HepG2 (cell line): Measurements from ENCODE around the gene VAMP2. TPM values are rescaled to one million over a fixed set of nuclear protein-coding genes. Genes with fewer than 3 reads are reported as not detected.

Experiments used
- ASH2L ChIP-seq: fragments of 300-600, 200-600 bp; sonication (generic); IDR thresholded peaks from 2 replicates; pipeline ENCODE4 v1.7.0; 2017; ENCODE audit warnings: low read depth, mild to moderate bottlenecking, moderate library complexity, mixed read lengths, low read length; ENCODE audit not compliant: insufficient read length
- HMGXB4 ChIP-seq, 2 experiments: sonication (generic) in 1 of 2; formaldehyde crosslinking in 1 of 2; IDR thresholded peaks; 2 replicates each; pipeline versions ENCODE4 v1.4.0 to v1.6.1; 2018 to 2020; ENCODE audit warnings: missing genetic modification reagents in 2 of 2, borderline replicate concordance in 1 of 2, low read depth in 1 of 2, mild to moderate bottlenecking in 1 of 2, missing biosample characterization in 1 of 2
- MBD4 ChIP-seq: IDR thresholded peaks from 2 replicates; pipeline ENCODE4 v1.6.1; 2012; ENCODE audit warnings: low read length, inconsistent platforms, borderline replicate concordance
- RBM22 ChIP-seq: fragments of 200-400 bp; formaldehyde crosslinking; optimal IDR thresholded peaks from 2 replicates; pipeline ENCODE3; 2017; ENCODE audit warnings: mild to moderate bottlenecking, low read length, moderate library complexity
- SOX13 ChIP-seq, 3 experiments: fragments of 450-650 bp in 1 of 3; sonication (generic) in 1 of 3; formaldehyde crosslinking in 1 of 3; IDR thresholded peaks in 2 of 3; conservative IDR thresholded peaks in 1 of 3; 2 replicates each; pipeline versions ENCODE4 v1.5.0 to v1.6.1; 2016 to 2020; ENCODE audit warnings: antibody characterized with exemption in 1 of 3, mild to moderate bottlenecking in 1 of 3, missing compliant biosample characterization in 1 of 3, missing genetic modification reagents in 1 of 3, moderate library complexity in 1 of 3
- TRAFD1 ChIP-seq: sonication (generic); formaldehyde crosslinking; IDR thresholded peaks from 2 replicates; pipeline ENCODE4 v1.5.1; 2020; ENCODE audit warnings: missing genetic modification reagents, mild to moderate bottlenecking, borderline replicate concordance
- YEATS4 ChIP-seq: sonication (generic); formaldehyde crosslinking; IDR thresholded peaks from 2 replicates; pipeline ENCODE4 v1.4.0; 2020; ENCODE audit warnings: missing genetic modification reagents, borderline replicate concordance
- ZNF280B ChIP-seq: sonication (generic); formaldehyde crosslinking; IDR thresholded peaks from 2 replicates; pipeline ENCODE4 v1.5.0; 2020; ENCODE audit warnings: missing genetic modification reagents, mild to moderate bottlenecking, borderline replicate concordance
- ZNF317 ChIP-seq: sonication (generic); formaldehyde crosslinking; IDR thresholded peaks from 2 replicates; pipeline ENCODE4 v1.5.0; 2020; ENCODE audit warnings: mild to moderate bottlenecking, missing genetic modification reagents
- ZNF577 ChIP-seq: sonication (generic); formaldehyde crosslinking; IDR thresholded peaks from 2 replicates; pipeline ENCODE4 v1.4.0; 2020; ENCODE audit warnings: mild to moderate bottlenecking, low read depth, missing genetic modification reagents, borderline replicate concordance
- ZNF746 ChIP-seq: sonication (generic); formaldehyde crosslinking; IDR thresholded peaks from 2 replicates; pipeline ENCODE4 v1.8.0; 2022; ENCODE audit warnings: mild to moderate bottlenecking, missing genetic modification reagents
- ZNF749 ChIP-seq: sonication (generic); formaldehyde crosslinking; IDR thresholded peaks from 2 replicates; pipeline ENCODE4 v1.8.0; 2022; ENCODE audit warnings: mild to moderate bottlenecking, missing genetic modification reagents, moderate library complexity, borderline replicate concordance
- polyA plus RNA-seq, 8 experiments: library from polyadenylated mRNA; depleted of rRNA in 3 of 8; stranded (reverse) in 7 of 8; unstranded in 1 of 8; fragments of >200 nt; fragmentation: Illumina TruSeq in 4 of 8; extraction: Trizol in 4 of 8; gene quantifications; 2 replicates each; pipeline versions ENCODE4 v1.2.1 to v1.2.3, GENCODE V29; 2011 to 2016; ENCODE audit warnings: low read depth in 4 of 8, missing spikeins in 1 of 8, mixed read lengths in 1 of 8; ENCODE audit not compliant: insufficient read depth in 1 of 8
- total RNA-seq, 5 experiments: library from RNA; depleted of rRNA; stranded (reverse); fragments of >200 nt; fragmentation: Illumina TruSeq; extraction: Trizol; gene quantifications; 2 replicates each; pipeline ENCODE4 v1.2.3, GENCODE V29; 2016; ENCODE audit warnings: low read depth in 1 of 5
- TF ChIP-seq, protein P1 (sequence below): sonication (generic); formaldehyde crosslinking; IDR thresholded peaks from 2 replicates; pipeline ENCODE4 v1.4.0; 2020; ENCODE audit warnings: missing genetic modification reagents
- TF ChIP-seq, protein P2 (sequence below): sonication (generic); formaldehyde crosslinking; IDR thresholded peaks from 2 replicates; pipeline ENCODE4 v1.5.0; 2020; ENCODE audit warnings: mild to moderate bottlenecking, missing genetic modification reagents, borderline replicate concordance

VAMP2 gene
- total and polyA plus RNA-seq, 2 of the 13 experiments (the other 11 are each of a cell fraction or from before 2014, with no cell fraction given) = 3.9 to 17.2 TPM

DNA sequence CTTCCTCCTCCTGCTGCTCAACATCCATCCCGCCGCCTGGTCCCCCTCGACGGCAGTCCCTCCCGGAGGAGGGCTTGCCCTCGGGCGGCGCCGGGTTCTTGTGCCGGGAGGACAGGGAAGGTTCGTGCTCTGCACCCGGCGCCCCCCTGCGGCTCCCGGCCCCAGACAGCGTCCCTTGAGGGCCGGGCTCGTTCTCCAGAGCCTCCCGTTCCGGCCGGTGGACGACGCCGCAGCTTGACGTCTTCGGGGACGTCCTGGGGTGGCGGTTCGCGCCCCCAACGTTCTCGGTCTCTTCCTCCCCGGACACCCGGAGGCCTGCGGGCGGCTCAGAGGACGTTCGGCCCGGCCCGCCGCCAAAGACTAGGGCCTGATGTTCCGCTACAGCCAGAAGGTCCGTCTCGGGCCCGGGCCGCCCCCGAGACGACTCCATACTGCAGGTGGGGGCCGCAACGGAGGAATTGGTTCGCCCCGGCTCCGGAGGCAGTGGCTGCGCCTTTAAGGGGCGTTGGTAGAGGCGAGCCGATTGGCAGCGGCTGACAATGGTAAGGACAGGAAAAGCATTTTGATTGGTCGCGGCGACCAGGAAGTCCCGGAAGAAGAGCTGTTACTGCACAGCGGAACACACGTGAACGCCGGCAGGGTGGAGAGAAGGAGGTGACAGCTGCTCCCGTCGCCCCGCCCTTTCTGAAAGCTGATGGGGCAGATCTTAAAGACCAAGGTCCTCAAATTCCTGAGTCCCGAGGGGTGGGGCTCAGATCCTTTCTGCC, 27.1 kb upstream of the VAMP2 start, which contains the start of gene BORCS6 (continued):
- no peak for TF ChIP-seq RBM22
- TF ChIP-seq ASH2L = peak; percentile 25
- TF ChIP-seq TRAFD1 (CRISPR knock-in tag) = no peak
- no peak for TF ChIP-seq ZNF749 (CRISPR knock-in tag)
- TF ChIP-seq ZNF577 (CRISPR knock-in tag) = no peak
- no peak for TF ChIP-seq SOX13 (IDR thresholded peaks at IDR 0.05)
- 0 out of 4 replicates have a peak, but pooled peaks of 1 of the 2 experiments have one; percentile 30 for TF ChIP-seq SOX13 (CRISPR knock-in tag; conservative IDR thresholded peaks at IDR 0.05 in 1 of 2, IDR thresholded peaks at IDR 0.05 in 1 of 2)
- TF ChIP-seq ZNF317 (CRISPR knock-in tag) = 0 out of 2 replicates have a peak, but pooled peaks have one; percentile 25
- TF ChIP-seq ZNF280B = peak; percentile 64; the same call in 1 of the 2 replicates
- TF ChIP-seq HMGXB4 (CRISPR knock-in tag; IDR thresholded peaks at IDR 0.05; ENCODE audit: borderline replicate concordance in 1 of 2, low read depth in 1 of 2) = peak; percentile 88 to 96
- 0 out of 2 replicates have a peak, but pooled peaks have one; percentile 32 for TF ChIP-seq YEATS4
- TF ChIP-seq MBD4 = no peak
- TF ChIP-seq, protein P1, sequence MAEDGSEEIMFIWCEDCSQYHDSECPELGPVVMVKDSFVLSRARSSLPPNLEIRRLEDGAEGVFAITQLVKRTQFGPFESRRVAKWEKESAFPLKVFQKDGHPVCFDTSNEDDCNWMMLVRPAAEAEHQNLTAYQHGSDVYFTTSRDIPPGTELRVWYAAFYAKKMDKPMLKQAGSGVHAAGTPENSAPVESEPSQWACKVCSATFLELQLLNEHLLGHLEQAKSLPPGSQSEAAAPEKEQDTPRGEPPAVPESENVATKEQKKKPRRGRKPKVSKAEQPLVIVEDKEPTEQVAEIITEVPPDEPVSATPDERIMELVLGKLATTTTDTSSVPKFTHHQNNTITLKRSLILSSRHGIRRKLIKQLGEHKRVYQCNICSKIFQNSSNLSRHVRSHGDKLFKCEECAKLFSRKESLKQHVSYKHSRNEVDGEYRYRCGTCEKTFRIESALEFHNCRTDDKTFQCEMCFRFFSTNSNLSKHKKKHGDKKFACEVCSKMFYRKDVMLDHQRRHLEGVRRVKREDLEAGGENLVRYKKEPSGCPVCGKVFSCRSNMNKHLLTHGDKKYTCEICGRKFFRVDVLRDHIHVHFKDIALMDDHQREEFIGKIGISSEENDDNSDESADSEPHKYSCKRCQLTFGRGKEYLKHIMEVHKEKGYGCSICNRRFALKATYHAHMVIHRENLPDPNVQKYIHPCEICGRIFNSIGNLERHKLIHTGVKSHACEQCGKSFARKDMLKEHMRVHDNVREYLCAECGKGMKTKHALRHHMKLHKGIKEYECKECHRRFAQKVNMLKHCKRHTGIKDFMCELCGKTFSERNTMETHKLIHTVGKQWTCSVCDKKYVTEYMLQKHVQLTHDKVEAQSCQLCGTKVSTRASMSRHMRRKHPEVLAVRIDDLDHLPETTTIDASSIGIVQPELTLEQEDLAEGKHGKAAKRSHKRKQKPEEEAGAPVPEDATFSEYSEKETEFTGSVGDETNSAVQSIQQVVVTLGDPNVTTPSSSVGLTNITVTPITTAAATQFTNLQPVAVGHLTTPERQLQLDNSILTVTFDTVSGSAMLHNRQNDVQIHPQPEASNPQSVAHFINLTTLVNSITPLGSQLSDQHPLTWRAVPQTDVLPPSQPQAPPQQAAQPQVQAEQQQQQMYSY (CRISPR knock-in tag) = peak; percentile 28; the same call in 1 of the 2 replicates
- no peak for TF ChIP-seq ZNF746
- TF ChIP-seq, protein P2, sequence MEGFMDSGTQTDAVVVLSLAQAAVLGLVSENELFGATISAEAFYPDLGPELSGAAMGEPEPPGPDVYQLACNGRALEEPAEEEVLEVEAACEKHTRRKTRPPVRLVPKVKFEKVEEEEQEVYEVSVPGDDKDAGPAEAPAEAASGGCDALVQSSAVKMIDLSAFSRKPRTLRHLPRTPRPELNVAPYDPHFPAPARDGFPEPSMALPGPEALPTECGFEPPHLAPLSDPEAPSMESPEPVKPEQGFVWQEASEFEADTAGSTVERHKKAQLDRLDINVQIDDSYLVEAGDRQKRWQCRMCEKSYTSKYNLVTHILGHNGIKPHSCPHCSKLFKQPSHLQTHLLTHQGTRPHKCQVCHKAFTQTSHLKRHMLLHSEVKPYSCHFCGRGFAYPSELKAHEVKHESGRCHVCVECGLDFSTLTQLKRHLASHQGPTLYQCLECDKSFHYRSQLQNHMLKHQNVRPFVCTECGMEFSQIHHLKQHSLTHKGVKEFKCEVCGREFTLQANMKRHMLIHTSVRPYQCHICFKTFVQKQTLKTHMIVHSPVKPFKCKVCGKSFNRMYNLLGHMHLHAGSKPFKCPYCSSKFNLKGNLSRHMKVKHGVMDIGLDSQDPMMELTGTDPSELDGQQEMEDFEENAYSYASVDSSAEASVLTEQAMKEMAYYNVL = 0 out of 2 replicates have a peak, but pooled peaks have one; percentile 36
